HepG2 (cell line): ENCODE results near the gene KHK. TPM values are rescaled to one million over a fixed set of nuclear protein-coding genes. Genes with fewer than 3 reads are reported as not detected.

Experiments used
- AGO2 ChIP-seq: fragments of 200-400 bp; formaldehyde crosslinking; optimal IDR thresholded peaks from 2 replicates; pipeline ENCODE3; 2017; ENCODE audit warnings: mild to moderate bottlenecking, low read depth, low read length, moderate library complexity
- ARNTL ChIP-seq: sonication (generic); formaldehyde crosslinking; IDR thresholded peaks from 2 replicates; pipeline ENCODE4 v1.4.0; 2020; ENCODE audit warnings: mild to moderate bottlenecking, missing genetic modification reagents
- HOXA9 ChIP-seq: sonication (generic); formaldehyde crosslinking; IDR thresholded peaks from 2 replicates; pipeline ENCODE4 v1.8.1; 2022; ENCODE audit warnings: missing genetic modification reagents, mild to moderate bottlenecking, moderate library complexity, borderline replicate concordance
- MIXL1 ChIP-seq: IDR thresholded peaks from 2 replicates; pipeline ENCODE4 v1.6.1; 2016
- RARG ChIP-seq: sonication (generic); formaldehyde crosslinking; IDR thresholded peaks from 2 replicates; pipeline ENCODE4 v1.4.0; 2020; ENCODE audit warnings: low read depth, mild to moderate bottlenecking, missing genetic modification reagents
- REXO4 ChIP-seq: sonication (generic); formaldehyde crosslinking; IDR thresholded peaks from 2 replicates; pipeline ENCODE4 v1.8.0; 2022; ENCODE audit warnings: missing genetic modification reagents, mild to moderate bottlenecking, borderline replicate concordance
- SYNCRIP ChIP-seq: fragments of 200-400 bp; formaldehyde crosslinking; IDR thresholded peaks from 2 replicates; pipeline ENCODE4 v1.6.1; 2018; ENCODE audit warnings: mild to moderate bottlenecking, low read depth, low read length; ENCODE audit not compliant: insufficient read depth
- XBP1 ChIP-seq: sonication (generic); formaldehyde crosslinking; IDR thresholded peaks from 2 replicates; pipeline ENCODE4 v1.5.0; 2020; ENCODE audit warnings: missing genetic modification reagents
- ZNF326 ChIP-seq: sonication (generic); formaldehyde crosslinking; IDR thresholded peaks from 2 replicates; pipeline ENCODE4 v1.4.0; 2020; ENCODE audit warnings: missing genetic modification reagents, borderline replicate concordance
- ZNF644 ChIP-seq: IDR thresholded peaks from 2 replicates; pipeline ENCODE4 v1.6.1; 2016; ENCODE audit warnings: low read depth
- ZNF709 ChIP-seq: sonication (generic); formaldehyde crosslinking; IDR thresholded peaks from 2 replicates; pipeline ENCODE4 v1.5.0; 2020; ENCODE audit warnings: mild to moderate bottlenecking, missing genetic modification reagents
- polyA plus RNA-seq, 8 experiments: library from polyadenylated mRNA; depleted of rRNA in 3 of 8; stranded (reverse) in 7 of 8; unstranded in 1 of 8; fragments of >200 nt; fragmentation: Illumina TruSeq in 4 of 8; extraction: Trizol in 4 of 8; gene quantifications; 2 replicates each; pipeline versions ENCODE4 v1.2.1 to v1.2.3, GENCODE V29; 2011 to 2016; ENCODE audit warnings: low read depth in 4 of 8, missing spikeins in 1 of 8, mixed read lengths in 1 of 8; ENCODE audit not compliant: insufficient read depth in 1 of 8
- total RNA-seq, 5 experiments: library from RNA; depleted of rRNA; stranded (reverse); fragments of >200 nt; fragmentation: Illumina TruSeq; extraction: Trizol; gene quantifications; 2 replicates each; pipeline ENCODE4 v1.2.3, GENCODE V29; 2016; ENCODE audit warnings: low read depth in 1 of 5
- TF ChIP-seq, protein P1 (sequence below): sonication (generic); formaldehyde crosslinking; IDR thresholded peaks from 2 replicates; pipeline ENCODE4 v1.4.0; 2020; ENCODE audit warnings: mild to moderate bottlenecking, missing genetic modification reagents, borderline replicate concordance
- TF ChIP-seq, protein P2 (sequence below): sonication (generic); formaldehyde crosslinking; IDR thresholded peaks from 2 replicates; pipeline ENCODE4 v1.8.1; 2023; ENCODE audit warnings: missing genetic modification reagents, mild to moderate bottlenecking, borderline replicate concordance
- TF ChIP-seq, protein P3 (sequence below), 2 experiments: sonication (generic) in 1 of 2; formaldehyde crosslinking in 1 of 2; IDR thresholded peaks; 2 replicates each; pipeline versions ENCODE4 v1.4.0 to v1.6.1; 2016 to 2020; ENCODE audit warnings: borderline replicate concordance in 1 of 2, low read depth in 1 of 2, mild to moderate bottlenecking in 1 of 2, missing genetic modification reagents in 1 of 2
- TF ChIP-seq, protein P4 (sequence below): sonication (generic); formaldehyde crosslinking; IDR thresholded peaks from 2 replicates; pipeline ENCODE4 v1.5.1; 2020; ENCODE audit warnings: mild to moderate bottlenecking, missing genetic modification reagents, moderate library complexity
- TF ChIP-seq, protein P5 (sequence below): sonication (generic); formaldehyde crosslinking; IDR thresholded peaks from 2 replicates; pipeline ENCODE4 v1.8.0; 2022; ENCODE audit warnings: mild to moderate bottlenecking, missing genetic modification reagents, borderline replicate concordance

The KHK gene
- total and polyA plus RNA-seq, 2 of the 13 experiments (the other 11 are each of a cell fraction or from before 2014, with no cell fraction given): 40.9 to 99.2 TPM

DNA sequence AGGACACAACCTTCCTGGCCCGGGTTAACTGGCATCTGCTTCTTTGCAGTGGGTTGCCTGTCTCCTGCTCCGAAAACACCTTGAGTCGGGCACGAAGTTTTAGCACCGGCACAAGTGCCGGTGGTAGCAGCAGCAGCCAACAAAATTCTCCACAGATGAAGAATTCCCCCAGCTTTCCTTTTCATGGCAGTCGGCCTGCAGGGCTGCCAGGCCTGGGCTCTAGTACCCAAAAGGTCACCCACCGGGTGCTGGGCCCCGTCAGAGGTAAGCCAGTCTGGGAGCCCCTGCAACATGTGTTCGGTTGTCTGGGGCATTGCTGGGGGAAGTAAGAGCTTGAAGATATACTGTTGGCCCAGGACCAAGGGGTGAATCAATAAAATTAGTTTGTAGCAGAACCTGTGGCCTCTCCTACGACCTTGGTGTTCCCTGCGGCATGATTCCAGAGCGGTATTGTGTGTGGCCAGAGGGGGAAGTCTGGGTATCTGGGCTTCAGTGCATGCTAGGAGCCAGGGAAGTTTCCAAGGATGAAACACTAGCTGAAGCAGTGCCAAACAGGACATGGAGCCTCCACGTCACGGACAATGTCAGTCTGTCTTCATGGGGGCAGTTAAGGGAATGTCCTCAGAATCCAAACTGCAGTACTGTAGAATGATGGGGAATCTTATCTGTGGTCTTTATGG, 27.3 kb upstream of the KHK start (continued):
- TF ChIP-seq, protein P1, sequence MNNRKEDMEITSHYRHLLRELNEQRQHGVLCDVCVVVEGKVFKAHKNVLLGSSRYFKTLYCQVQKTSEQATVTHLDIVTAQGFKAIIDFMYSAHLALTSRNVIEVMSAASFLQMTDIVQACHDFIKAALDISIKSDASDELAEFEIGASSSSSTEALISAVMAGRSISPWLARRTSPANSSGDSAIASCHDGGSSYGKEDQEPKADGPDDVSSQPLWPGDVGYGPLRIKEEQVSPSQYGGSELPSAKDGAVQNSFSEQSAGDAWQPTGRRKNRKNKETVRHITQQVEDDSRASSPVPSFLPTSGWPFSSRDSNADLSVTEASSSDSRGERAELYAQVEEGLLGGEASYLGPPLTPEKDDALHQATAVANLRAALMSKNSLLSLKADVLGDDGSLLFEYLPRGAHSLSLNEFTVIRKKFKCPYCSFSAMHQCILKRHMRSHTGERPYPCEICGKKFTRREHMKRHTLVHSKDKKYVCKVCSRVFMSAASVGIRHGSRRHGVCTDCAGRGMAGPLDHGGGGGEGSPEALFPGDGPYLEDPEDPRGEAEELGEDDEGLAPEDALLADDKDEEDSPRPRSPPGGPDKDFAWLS (CRISPR knock-in tag): no peak
- TF ChIP-seq, protein P2, sequence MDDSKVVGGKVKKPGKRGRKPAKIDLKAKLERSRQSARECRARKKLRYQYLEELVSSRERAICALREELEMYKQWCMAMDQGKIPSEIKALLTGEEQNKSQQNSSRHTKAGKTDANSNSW: no peak
- TF ChIP-seq XBP1 (CRISPR knock-in tag): no peak
- TF ChIP-seq REXO4 (CRISPR knock-in tag): no peak
- TF ChIP-seq RARG (CRISPR knock-in tag): no peak
- TF ChIP-seq, protein P3, sequence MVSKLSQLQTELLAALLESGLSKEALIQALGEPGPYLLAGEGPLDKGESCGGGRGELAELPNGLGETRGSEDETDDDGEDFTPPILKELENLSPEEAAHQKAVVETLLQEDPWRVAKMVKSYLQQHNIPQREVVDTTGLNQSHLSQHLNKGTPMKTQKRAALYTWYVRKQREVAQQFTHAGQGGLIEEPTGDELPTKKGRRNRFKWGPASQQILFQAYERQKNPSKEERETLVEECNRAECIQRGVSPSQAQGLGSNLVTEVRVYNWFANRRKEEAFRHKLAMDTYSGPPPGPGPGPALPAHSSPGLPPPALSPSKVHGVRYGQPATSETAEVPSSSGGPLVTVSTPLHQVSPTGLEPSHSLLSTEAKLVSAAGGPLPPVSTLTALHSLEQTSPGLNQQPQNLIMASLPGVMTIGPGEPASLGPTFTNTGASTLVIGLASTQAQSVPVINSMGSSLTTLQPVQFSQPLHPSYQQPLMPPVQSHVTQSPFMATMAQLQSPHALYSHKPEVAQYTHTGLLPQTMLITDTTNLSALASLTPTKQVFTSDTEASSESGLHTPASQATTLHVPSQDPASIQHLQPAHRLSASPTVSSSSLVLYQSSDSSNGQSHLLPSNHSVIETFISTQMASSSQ (IDR thresholded peaks at IDR 0.05; ENCODE audit: low read depth): no peak
- TF ChIP-seq, protein P3 (CRISPR knock-in tag; IDR thresholded peaks at IDR 0.05; ENCODE audit: borderline replicate concordance): no peak
- TF ChIP-seq ZNF326 (CRISPR knock-in tag): no peak
- TF ChIP-seq ARNTL (CRISPR knock-in tag): no peak
- no peak for TF ChIP-seq ZNF644 (CRISPR knock-in tag)
- no peak for TF ChIP-seq HOXA9 (CRISPR knock-in tag)
- TF ChIP-seq AGO2: peak; percentile 67
- TF ChIP-seq, protein P4, sequence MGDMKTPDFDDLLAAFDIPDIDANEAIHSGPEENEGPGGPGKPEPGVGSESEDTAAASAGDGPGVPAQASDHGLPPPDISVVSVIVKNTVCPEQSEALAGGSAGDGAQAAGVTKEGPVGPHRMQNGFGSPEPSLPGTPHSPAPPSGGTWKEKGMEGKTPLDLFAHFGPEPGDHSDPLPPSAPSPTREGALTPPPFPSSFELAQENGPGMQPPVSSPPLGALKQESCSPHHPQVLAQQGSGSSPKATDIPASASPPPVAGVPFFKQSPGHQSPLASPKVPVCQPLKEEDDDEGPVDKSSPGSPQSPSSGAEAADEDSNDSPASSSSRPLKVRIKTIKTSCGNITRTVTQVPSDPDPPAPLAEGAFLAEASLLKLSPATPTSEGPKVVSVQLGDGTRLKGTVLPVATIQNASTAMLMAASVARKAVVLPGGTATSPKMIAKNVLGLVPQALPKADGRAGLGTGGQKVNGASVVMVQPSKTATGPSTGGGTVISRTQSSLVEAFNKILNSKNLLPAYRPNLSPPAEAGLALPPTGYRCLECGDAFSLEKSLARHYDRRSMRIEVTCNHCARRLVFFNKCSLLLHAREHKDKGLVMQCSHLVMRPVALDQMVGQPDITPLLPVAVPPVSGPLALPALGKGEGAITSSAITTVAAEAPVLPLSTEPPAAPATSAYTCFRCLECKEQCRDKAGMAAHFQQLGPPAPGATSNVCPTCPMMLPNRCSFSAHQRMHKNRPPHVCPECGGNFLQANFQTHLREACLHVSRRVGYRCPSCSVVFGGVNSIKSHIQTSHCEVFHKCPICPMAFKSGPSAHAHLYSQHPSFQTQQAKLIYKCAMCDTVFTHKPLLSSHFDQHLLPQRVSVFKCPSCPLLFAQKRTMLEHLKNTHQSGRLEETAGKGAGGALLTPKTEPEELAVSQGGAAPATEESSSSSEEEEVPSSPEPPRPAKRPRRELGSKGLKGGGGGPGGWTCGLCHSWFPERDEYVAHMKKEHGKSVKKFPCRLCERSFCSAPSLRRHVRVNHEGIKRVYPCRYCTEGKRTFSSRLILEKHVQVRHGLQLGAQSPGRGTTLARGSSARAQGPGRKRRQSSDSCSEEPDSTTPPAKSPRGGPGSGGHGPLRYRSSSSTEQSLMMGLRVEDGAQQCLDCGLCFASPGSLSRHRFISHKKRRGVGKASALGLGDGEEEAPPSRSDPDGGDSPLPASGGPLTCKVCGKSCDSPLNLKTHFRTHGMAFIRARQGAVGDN (CRISPR knock-in tag): 0 out of 2 replicates have a peak, but pooled peaks have one; percentile 21
- TF ChIP-seq ZNF709 (CRISPR knock-in tag): no peak
- TF ChIP-seq, protein P5, sequence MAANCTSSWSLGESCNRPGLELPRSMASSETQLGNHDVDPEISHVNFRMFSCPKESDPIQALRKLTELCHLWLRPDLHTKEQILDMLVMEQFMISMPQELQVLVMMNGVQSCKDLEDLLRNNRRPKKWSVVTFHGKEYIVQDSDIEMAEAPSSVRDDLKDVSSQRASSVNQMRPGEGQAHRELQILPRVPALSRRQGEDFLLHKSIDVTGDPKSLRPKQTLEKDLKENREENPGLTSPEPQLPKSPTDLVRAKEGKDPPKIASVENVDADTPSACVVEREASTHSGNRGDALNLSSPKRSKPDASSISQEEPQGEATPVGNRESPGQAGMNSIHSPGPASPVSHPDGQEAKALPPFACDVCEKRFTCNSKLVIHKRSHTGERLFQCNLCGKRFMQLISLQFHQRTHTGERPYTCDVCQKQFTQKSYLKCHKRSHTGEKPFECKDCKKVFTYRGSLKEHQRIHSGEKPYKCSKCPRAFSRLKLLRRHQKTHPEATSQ (CRISPR knock-in tag): no peak
- TF ChIP-seq SYNCRIP: no peak
- no peak for TF ChIP-seq MIXL1
